Dedifferentiated amniotic fluid mesenchymal stem cell (primary cell): Measurements from ENCODE around the gene CENPO.

Source experiments
- DNase-seq: peaks from one replicate; pipeline ENCODE4 v3.0.0-alpha.2; 2016; ENCODE audit errors: extremely low spot score

Gene CENPO

GRCh38 chr2:24863641-24864040 is 70.4 kb downstream of the CENPO start:
- no peak for DNase-seq

- DNase-seq: no peak
These were observed 73.7 kb downstream of the CENPO start for GRCh38 chr2:24866946-24867345.

- DNase-seq: no peak
These were observed 77.2 kb downstream of the CENPO start for GRCh38 chr2:24870440-24870839.

- no peak for DNase-seq
These were observed 77.9 kb downstream of the CENPO start for GRCh38 chr2:24870891-24871705.

- no peak for DNase-seq
These were observed 78.7 kb downstream of the CENPO start for GRCh38 chr2:24871852-24872333.
